Stimulated activated CD4-positive, alpha-beta T cell treated with anti-CD3 and anti-CD28 coated beads, Interleukin-4, amount 100 ng/mL, for 24 hours (primary cell): ENCODE data around the gene SH3PXD2A.

Experiments
- DNase-seq: peaks from one replicate; pipeline ENCODE4 v3.0.0-alpha.2; 2020

Gene SH3PXD2A

GRCh38 chr10:103872137-103872931 is 17.0 kb upstream of the SH3PXD2A start:
- no peak for DNase-seq

GRCh38 chr10:103871006-103871405 is 15.6 kb upstream of the SH3PXD2A start:
- DNase-seq, result no peak

GRCh38 chr10:103870516-103870915 is 15.1 kb upstream of the SH3PXD2A start:
- DNase-seq, result no peak

- DNase-seq, result no peak
Observed at GRCh38 chr10:103869336-103869735, 14.0 kb upstream of the SH3PXD2A start.

- DNase-seq, result no peak
Observed at GRCh38 chr10:103868200-103868599, 12.8 kb upstream of the SH3PXD2A start.

GRCh38 chr10:103861505-103861904 is 6.1 kb upstream of the SH3PXD2A start:
- no peak for DNase-seq

- DNase-seq, result peak; percentile 56
Observed at GRCh38 chr10:103859161-103860086, 4.0 kb upstream of the SH3PXD2A start.

- DNase-seq, result no peak
Observed at GRCh38 chr10:103858360-103858759, 3.0 kb upstream of the SH3PXD2A start.

GRCh38 chr10:103856797-103857170 is 1.4 kb upstream of the SH3PXD2A start:
- DNase-seq, result no peak

- no peak for DNase-seq
Observed at GRCh38 chr10:103855852-103856796, 748 bp upstream of the SH3PXD2A start.

GRCh38 chr10:103854686-103855391 is 537 bp downstream of the SH3PXD2A start:
- peak; percentile 17 for DNase-seq

- no peak for DNase-seq
Observed at GRCh38 chr10:103854265-103854685, 1.1 kb downstream of the SH3PXD2A start.

- DNase-seq, result no peak
Observed at GRCh38 chr10:103853428-103854264, 1.7 kb downstream of the SH3PXD2A start.

- DNase-seq, result no peak
Observed at GRCh38 chr10:103852856-103853255, 2.5 kb downstream of the SH3PXD2A start.

- no peak for DNase-seq
Observed at GRCh38 chr10:103852189-103852711, 3.1 kb downstream of the SH3PXD2A start.

- DNase-seq, result no peak
Observed at GRCh38 chr10:103851261-103851660, 4.1 kb downstream of the SH3PXD2A start.

- DNase-seq, result no peak
Observed at GRCh38 chr10:103850572-103850895, 4.8 kb downstream of the SH3PXD2A start.

GRCh38 chr10:103849880-103850571 is 5.3 kb downstream of the SH3PXD2A start:
- no peak for DNase-seq

GRCh38 chr10:103849212-103849877 is 6.0 kb downstream of the SH3PXD2A start:
- DNase-seq, result no peak
